Heart left ventricle (tissue), 13 donors: ENCODE results near the gene APP.

Experiments
- POLR2A ChIP-seq, 2 donors: fragments of 450-650 bp; IDR thresholded peaks; one replicate each; pipeline ENCODE4 v1.6.1; 2017; ENCODE audit warnings: antibody characterized with exemption in 2 of 2, mild to moderate bottlenecking in 2 of 2, moderate library complexity in 2 of 2
- TF ChIP-seq, protein P1 (sequence below), 12 donors: fragments of 200-600 bp; sonication (generic) in 4 of 12; IDR thresholded peaks; one replicate each; pipeline versions ENCODE4 v1.5.0 to v1.8.0; 2018 to 2022; ENCODE audit warnings: antibody characterized with exemption in 12 of 12, mild to moderate bottlenecking in 5 of 12
- donor health status: ischemic (EF 13 %, LVEDD 7.1; RV severe dilation, severe dysfunction).
- donor health status: DM: no; HTN: yes; CAD: no.
- donor health status: DM: no; HTN: no; CAD: no.
- donor health status: ischemic (EF 25% LVEDD 6.9; RV normal size, moderate dysfunction).
- donor health status: ischemic (EF 25% LVEDD 5.7; RV mildly dilated, moderate dysfunction).
- donor health status: ischemic (EF 35%, LVEDD 5.7; RV mildly dilated, moderate dysfunction).
- donor health status: nonischemic (EF 11% LVEDD 7.7; RV severe dilation, severe dysfunction).
- donor health status: DM: yes; HTN: yes; CAD: no.
- donor health status: PGD.
- donor health status: ischemic (EF 29% LVEDD 5.4; RV normal size, mild dysfunction).
- donor health status: nonischemic (EF 23%, LVEDD 6.1; RV moderate dilation, normal function).

DNA sequence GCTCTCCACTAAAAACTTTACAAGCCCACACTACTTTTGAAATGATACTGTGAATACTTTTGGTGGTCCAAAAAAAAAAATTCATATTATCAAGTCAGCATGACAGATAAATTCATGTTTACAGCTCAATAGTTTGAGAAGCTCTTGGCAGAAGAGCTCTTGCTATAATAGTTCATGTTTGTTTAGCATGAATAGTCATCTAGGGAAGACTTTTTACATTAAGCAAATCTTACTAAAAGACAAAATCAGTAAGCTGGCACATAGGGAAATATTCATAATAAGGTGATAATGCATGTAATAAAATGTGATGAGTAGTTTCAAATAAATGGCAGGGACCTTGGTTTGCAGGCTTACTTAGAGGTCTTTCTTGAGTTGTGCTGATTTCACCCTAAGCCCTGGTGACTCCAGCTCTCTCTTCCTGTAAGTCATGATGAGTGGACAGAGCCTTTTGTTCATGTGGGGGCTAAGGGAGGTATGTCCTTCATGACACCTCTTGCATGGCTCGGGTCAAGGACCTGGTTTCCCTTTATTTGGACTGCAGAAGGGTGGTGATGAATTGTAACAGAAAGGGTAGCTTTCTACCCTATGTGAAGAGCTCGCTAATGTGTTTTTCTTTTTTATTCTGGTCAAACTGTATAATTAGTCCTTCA, 269.1 kb downstream of the APP start:
- TF ChIP-seq, protein P1, sequence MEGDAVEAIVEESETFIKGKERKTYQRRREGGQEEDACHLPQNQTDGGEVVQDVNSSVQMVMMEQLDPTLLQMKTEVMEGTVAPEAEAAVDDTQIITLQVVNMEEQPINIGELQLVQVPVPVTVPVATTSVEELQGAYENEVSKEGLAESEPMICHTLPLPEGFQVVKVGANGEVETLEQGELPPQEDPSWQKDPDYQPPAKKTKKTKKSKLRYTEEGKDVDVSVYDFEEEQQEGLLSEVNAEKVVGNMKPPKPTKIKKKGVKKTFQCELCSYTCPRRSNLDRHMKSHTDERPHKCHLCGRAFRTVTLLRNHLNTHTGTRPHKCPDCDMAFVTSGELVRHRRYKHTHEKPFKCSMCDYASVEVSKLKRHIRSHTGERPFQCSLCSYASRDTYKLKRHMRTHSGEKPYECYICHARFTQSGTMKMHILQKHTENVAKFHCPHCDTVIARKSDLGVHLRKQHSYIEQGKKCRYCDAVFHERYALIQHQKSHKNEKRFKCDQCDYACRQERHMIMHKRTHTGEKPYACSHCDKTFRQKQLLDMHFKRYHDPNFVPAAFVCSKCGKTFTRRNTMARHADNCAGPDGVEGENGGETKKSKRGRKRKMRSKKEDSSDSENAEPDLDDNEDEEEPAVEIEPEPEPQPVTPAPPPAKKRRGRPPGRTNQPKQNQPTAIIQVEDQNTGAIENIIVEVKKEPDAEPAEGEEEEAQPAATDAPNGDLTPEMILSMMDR (IDR thresholded peaks at IDR 0.05) = no peak
- TF ChIP-seq POLR2A (IDR thresholded peaks at IDR 0.05) = no peak
